ENCODE data around the gene GRIK4. TPM values are rescaled to one million over a fixed set of nuclear protein-coding genes. Genes with fewer than 3 reads are reported as not detected.

The GRIK4 gene
- total and polyA plus RNA-seq, 4 donors, result 0.05 to 0.25 (median 0.06) TPM; not detected in 1

GRCh38 chr11:120526241-120526640 is 14.7 kb downstream of the GRIK4 start:
- no peaks in the 10 kb centered on the region for H3K36me3 ChIP-seq (ENCODE audit: control insufficient read depth in 4 of 4, insufficient read depth in 3 of 4, low read depth in 1 of 4, low read length in 3 of 4)
- H3K9me3 ChIP-seq (ENCODE audit: control insufficient read depth in 4 of 4, low read length in 3 of 4), result no peaks in the 10 kb centered on the region
- no peak overlapping the region for H3K4me3 ChIP-seq (ENCODE audit: low read depth in 1 of 3, low read length in 3 of 3)
- DNase-seq (ENCODE audit: low spot score), result no peak
- TF ChIP-seq RXRA (IDR thresholded peaks at IDR 0.05), result no peak
- no peak for TF ChIP-seq YY1 (IDR thresholded peaks at IDR 0.05)
- TF ChIP-seq HNF4G (IDR thresholded peaks at IDR 0.05), result no peak
- TF ChIP-seq ATF3 (IDR thresholded peaks at IDR 0.05), result no peak
- no peak for TF ChIP-seq FOXA1 (IDR thresholded peaks at IDR 0.05)
- TF ChIP-seq ZBTB33 (IDR thresholded peaks at IDR 0.05), result no peak
- TF ChIP-seq MAX (IDR thresholded peaks at IDR 0.05), result no peak
- no peak for TF ChIP-seq FOXA2 (IDR thresholded peaks at IDR 0.05)
- no peak for TF ChIP-seq SP1 (IDR thresholded peaks at IDR 0.05)
- no peak for TF ChIP-seq HNF4A (conservative IDR thresholded peaks at IDR 0.05)
- no peak for TF ChIP-seq JUND (IDR thresholded peaks at IDR 0.05)
- TF ChIP-seq GABPA (IDR thresholded peaks at IDR 0.05 in 1 of 2, conservative IDR thresholded peaks at IDR 0.05 in 1 of 2), result no peak
- TF ChIP-seq TAF1 (conservative IDR thresholded peaks at IDR 0.05), result no peak
- no peak for TF ChIP-seq CTCF (IDR thresholded peaks at IDR 0.05; ENCODE audit: low read depth, low read length, missing input control)
- 84% methylated on average over 10 of the region's 10 CpGs for WGBS
- H3K4me1 ChIP-seq (ENCODE audit: control insufficient read depth in 4 of 4, insufficient read depth in 4 of 4, low read length in 3 of 4), result peaks cover 0 to 7% (median 2%) of the 10 kb centered on the region in 4 donors
- H3K9ac ChIP-seq (ENCODE audit: low read depth in 1 of 2, low read length in 2 of 2), result no peak overlapping the region
- no peak overlapping the region for H3K27ac ChIP-seq (ENCODE audit: low read depth in 1 of 2, low read length in 2 of 2)
- peaks cover 0 to 6% (median 0%) of the 10 kb centered on the region in 4 donors for H3K27me3 ChIP-seq (ENCODE audit: control insufficient read depth in 4 of 4, insufficient read depth in 4 of 4, low read length in 3 of 4)

GRCh38 chr11:120527111-120527761 is 15.7 kb downstream of the GRIK4 start:
- H3K4me1 ChIP-seq (ENCODE audit: control insufficient read depth in 4 of 4, insufficient read depth in 4 of 4, low read length in 3 of 4), result peaks cover 0 to 7% (median 2%) of the 10 kb centered on the region in 4 donors
- WGBS, result 65% methylated on average over 16 of the region's 16 CpGs
- H3K4me3 ChIP-seq (ENCODE audit: low read depth in 1 of 3, low read length in 3 of 3), result no peak overlapping the region
- TF ChIP-seq EGR1 (IDR thresholded peaks at IDR 0.05; ENCODE audit: low read depth in 2 of 2) (no peak), RAD21 (IDR thresholded peaks at IDR 0.05) (no peak), JUND (IDR thresholded peaks at IDR 0.05) (no peak), ZBTB33 (IDR thresholded peaks at IDR 0.05) (no peak), MAX (IDR thresholded peaks at IDR 0.05) (no peak), RXRA (IDR thresholded peaks at IDR 0.05) (no peak), SP1 (IDR thresholded peaks at IDR 0.05) (no peak), YY1 (IDR thresholded peaks at IDR 0.05) (no peak), FOXA1 (IDR thresholded peaks at IDR 0.05) (no peak), HNF4A (conservative IDR thresholded peaks at IDR 0.05) (no peak), NR2F2 (IDR thresholded peaks at IDR 0.05) (no peak)
- H3K9me3 ChIP-seq (ENCODE audit: control insufficient read depth in 4 of 4, low read length in 3 of 4), result no peaks in the 10 kb centered on the region
- H3K9ac ChIP-seq (ENCODE audit: low read depth in 1 of 2, low read length in 2 of 2), result no peak overlapping the region
- no peak for DNase-seq (ENCODE audit: low spot score)
- peaks cover 0 to 6% (median 0%) of the 10 kb centered on the region in 4 donors for H3K27me3 ChIP-seq (ENCODE audit: control insufficient read depth in 4 of 4, insufficient read depth in 4 of 4, low read length in 3 of 4)
- no peak overlapping the region for H3K27ac ChIP-seq (ENCODE audit: low read depth in 1 of 2, low read length in 2 of 2)
- no peaks in the 10 kb centered on the region for H3K36me3 ChIP-seq (ENCODE audit: control insufficient read depth in 4 of 4, insufficient read depth in 3 of 4, low read depth in 1 of 4, low read length in 3 of 4)

Measured in liver (tissue), 9 donors.